ENCODE results near the gene DAZAP1.

DNA sequence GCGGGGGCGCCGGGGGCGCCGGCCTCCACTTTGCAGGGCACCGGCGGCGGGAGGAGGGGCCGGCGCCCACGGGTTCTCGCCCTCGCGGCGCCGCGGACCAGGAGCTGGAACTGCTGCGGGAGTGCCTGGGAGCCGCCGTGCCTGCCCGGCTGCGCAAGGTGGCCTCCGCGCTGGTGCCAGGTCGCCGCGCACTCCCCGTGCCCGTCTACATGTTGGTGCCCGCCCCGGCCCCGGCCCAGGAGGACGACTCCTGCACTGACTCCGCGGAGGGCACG is 59.8 kb downstream of the DAZAP1 start:
- TF ChIP-seq, protein P1, sequence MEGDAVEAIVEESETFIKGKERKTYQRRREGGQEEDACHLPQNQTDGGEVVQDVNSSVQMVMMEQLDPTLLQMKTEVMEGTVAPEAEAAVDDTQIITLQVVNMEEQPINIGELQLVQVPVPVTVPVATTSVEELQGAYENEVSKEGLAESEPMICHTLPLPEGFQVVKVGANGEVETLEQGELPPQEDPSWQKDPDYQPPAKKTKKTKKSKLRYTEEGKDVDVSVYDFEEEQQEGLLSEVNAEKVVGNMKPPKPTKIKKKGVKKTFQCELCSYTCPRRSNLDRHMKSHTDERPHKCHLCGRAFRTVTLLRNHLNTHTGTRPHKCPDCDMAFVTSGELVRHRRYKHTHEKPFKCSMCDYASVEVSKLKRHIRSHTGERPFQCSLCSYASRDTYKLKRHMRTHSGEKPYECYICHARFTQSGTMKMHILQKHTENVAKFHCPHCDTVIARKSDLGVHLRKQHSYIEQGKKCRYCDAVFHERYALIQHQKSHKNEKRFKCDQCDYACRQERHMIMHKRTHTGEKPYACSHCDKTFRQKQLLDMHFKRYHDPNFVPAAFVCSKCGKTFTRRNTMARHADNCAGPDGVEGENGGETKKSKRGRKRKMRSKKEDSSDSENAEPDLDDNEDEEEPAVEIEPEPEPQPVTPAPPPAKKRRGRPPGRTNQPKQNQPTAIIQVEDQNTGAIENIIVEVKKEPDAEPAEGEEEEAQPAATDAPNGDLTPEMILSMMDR (IDR thresholded peaks at IDR 0.05) = no peak
- TF ChIP-seq POLR2A (IDR thresholded peaks at IDR 0.05) = no peak

Measured in lower leg skin (tissue), 3 donors.